GM12878 (cell line): ENCODE data around the gene WBP4. TPM values are rescaled to one million over a fixed set of nuclear protein-coding genes. Genes with fewer than 3 reads are reported as not detected.

ENCODE experiments used
- ATAC-seq: fragments of 200-7000 bp; cut with Tn5 transposase; 3 replicates; pipeline ENCODE4 v1.9.1; 2020; ENCODE audit warnings: mild to moderate bottlenecking, moderate library complexity
- BruUV-seq: library from RNA; stranded (reverse); fragments of 400-500 nt; replicated peaks from 2 replicates; lab custom pipeline; 2021; lab: Mats Ljungman, UMichigan
- CTCF ChIA-PET: fragments of 300-600 bp; sonication (Branson Sonifier 250); formaldehyde crosslinking; extraction: SDS; loops from one replicate; lab custom pipeline; 2021; ENCODE audit warnings: inconsistent platforms; lab: Yijun Ruan, JAX
- POLR2A ChIA-PET: fragments of 350-600 bp; formaldehyde crosslinking; extraction: SDS; loops from one replicate; lab custom pipeline; 2021; ENCODE audit warnings: inconsistent platforms; lab: Charles Lee
- RAD21 ChIA-PET: fragments of 300-600 bp; sonication (Branson Sonifier 250); formaldehyde crosslinking; loops from one replicate; lab custom pipeline; 2023; ENCODE audit warnings: antibody characterized with exemption; ENCODE audit not compliant: unreplicated experiment; lab: Charles Lee
- SMC1A ChIA-PET: fragments of 300-600 bp; sonication (Branson Sonifier 250); formaldehyde crosslinking; loops from one replicate; lab custom pipeline; 2023; ENCODE audit not compliant: unreplicated experiment, uncharacterized antibody; lab: Charles Lee
- DNase-seq: peaks from one replicate; pipeline ENCODE4 v3.0.0-alpha.2; 2011; ENCODE audit warnings: low read depth, low spot score
- FAIRE-seq: peaks from 3 replicates; lab custom pipeline; 2011; peaks lifted over from hg19 to GRCh38; lab: Jason Lieb, UNC
- H2AFZ ChIP-seq: 2 replicates; pipeline ENCODE4 v1.6.0; 2011; ENCODE audit warnings: low read depth, low read length, control low read depth; ENCODE audit not compliant: control insufficient read depth
- H3K27ac ChIP-seq: 2 replicates; pipeline ENCODE4 v1.5.1; 2011; ENCODE audit warnings: control low read depth; ENCODE audit not compliant: control insufficient read depth, insufficient read depth
- H3K27me3 ChIP-seq, 2 experiments: replicated peaks in 1 of 2; 2 replicates each; pipeline versions ENCODE4 v1.6.0 to v1.6.1; 2011; ENCODE audit warnings: low read length in 1 of 2; ENCODE audit not compliant: control insufficient read depth in 2 of 2, insufficient read depth in 2 of 2
- H3K36me3 ChIP-seq, 2 experiments: 2 replicates each; pipeline ENCODE4 v1.5.1; 2011; ENCODE audit warnings: low read length in 1 of 2; ENCODE audit not compliant: control insufficient read depth in 2 of 2, insufficient read depth in 2 of 2
- H3K4me1 ChIP-seq: 2 replicates; pipeline ENCODE4 v1.6.1; 2011; ENCODE audit warnings: mild to moderate bottlenecking, low read length, moderate library complexity, mixed read lengths; ENCODE audit not compliant: control insufficient read depth, insufficient read depth
- H3K4me2 ChIP-seq: 2 replicates; pipeline ENCODE4 v1.6.0; 2011; ENCODE audit warnings: control low read depth; ENCODE audit not compliant: control insufficient read depth, insufficient read depth
- H3K4me3 ChIP-seq: fragments of 200-600 bp; sonication (generic); 2 replicates; pipeline ENCODE4 v1.5.1; 2016
- H3K79me2 ChIP-seq: 2 replicates; pipeline ENCODE4 v1.6.0; 2011; ENCODE audit warnings: low read length; ENCODE audit not compliant: control insufficient read depth, insufficient read depth
- H3K9ac ChIP-seq: 2 replicates; pipeline ENCODE4 v1.8.0; 2011; ENCODE audit warnings: low read length, control low read depth, mixed read lengths; ENCODE audit not compliant: control insufficient read depth, insufficient read depth
- H3K9me3 ChIP-seq: replicated peaks from 3 replicates; pipeline ENCODE4 v1.5.1; 2011; ENCODE audit warnings: mild to moderate bottlenecking, low read length; ENCODE audit not compliant: control insufficient read depth, insufficient read depth
- H4K20me1 ChIP-seq: 2 replicates; pipeline ENCODE4 v1.6.0; 2011; ENCODE audit not compliant: control insufficient read depth, insufficient read depth
- ASH2L ChIP-seq: fragments of 300-600, 200-600 bp; sonication (generic); IDR thresholded peaks from 2 replicates; pipeline ENCODE4 v1.6.1; 2017; ENCODE audit warnings: low read depth, mild to moderate bottlenecking, borderline replicate concordance
- DPF2 ChIP-seq: fragments of 450-650 bp; IDR thresholded peaks from 2 replicates; pipeline ENCODE4 v1.6.1; 2017; ENCODE audit warnings: mild to moderate bottlenecking
- MEF2A ChIP-seq: IDR thresholded peaks from 2 replicates; pipeline ENCODE4 v1.6.1; 2011; ENCODE audit warnings: low read depth, mild to moderate bottlenecking, low read length, moderate library complexity; ENCODE audit not compliant: insufficient read depth
- RAD21 ChIP-seq: IDR thresholded peaks from 2 replicates; pipeline ENCODE4 v1.6.1; 2011; ENCODE audit warnings: mild to moderate bottlenecking, low read depth, low read length, moderate library complexity; ENCODE audit not compliant: insufficient read depth
- RUNX3 ChIP-seq: IDR thresholded peaks from 2 replicates; pipeline ENCODE4 v1.6.1; 2012; ENCODE audit warnings: low read length, inconsistent platforms
- SMC3 ChIP-seq: IDR thresholded peaks from 2 replicates; pipeline ENCODE4 v1.6.1; 2011; ENCODE audit warnings: low read length, improper control_type of control experiment, borderline replicate concordance
- ZBED1 ChIP-seq: IDR thresholded peaks from 2 replicates; pipeline ENCODE4 v1.6.1; 2016; ENCODE audit warnings: borderline replicate concordance
- WGBS: methylation state at CpG from one replicate; pipeline ENCODE4 v1.1.6; 2016; ENCODE audit warnings: low lambda C conversion rate; ENCODE audit not compliant: insufficient replicate concordance, insufficient coverage; ENCODE audit errors: missing lambda C conversion rate; 5-methylcytosine and 5-hydroxymethylcytosine counted together
- in situ Hi-C: fragments of 300-500 bp; cut with MboI; formaldehyde crosslinking; loops from 9 replicates; pipeline ENCODE4 v1.14.3; 2018; ENCODE audit warnings: mixed read lengths
- intact Hi-C: fragments of 100-400 bp; cut with micrococcal nuclease; formaldehyde crosslinking; loops from one replicate; pipeline ENCODE4 v1.14.2; 2022; ENCODE audit not compliant: unreplicated experiment
- polyA plus RNA-seq, 11 experiments: library from polyadenylated mRNA; depleted of rRNA in 4 of 11; unstranded in 6 of 11; stranded (reverse) in 5 of 11; fragments of >200 nt; fragmentation: Nextera tagmentation in 4 of 11; fragmentation: Illumina TruSeq in 1 of 11; extraction: Ambion mirVana in 4 of 11; extraction: Trizol in 1 of 11; gene quantifications; 1 replicate in 1 of 11; 2 replicates in 10 of 11; pipeline versions ENCODE4 v1.2.1 to v1.2.3, GENCODE V29; 2011 to 2016; ENCODE audit warnings: inconsistent platforms in 2 of 11, missing spikeins in 2 of 11, low read depth in 1 of 11
- total RNA-seq, 4 experiments: library from RNA; depleted of rRNA in 3 of 4; stranded (reverse); fragments of >200 nt in 3 of 4; fragmentation: Illumina TruSeq in 1 of 4; extraction: Trizol in 1 of 4; gene quantifications; 2 replicates each; pipeline versions ENCODE4 v1.2.1 to v1.2.3, GENCODE V29; 2013 to 2021
- TF ChIP-seq, protein P1 (sequence below), 3 experiments: IDR thresholded peaks in 2 of 3; conservative IDR thresholded peaks in 1 of 3; 2 replicates each; pipeline ENCODE4 v1.5.1; 2011; ENCODE audit warnings: low read depth in 3 of 3, low read length in 3 of 3, mild to moderate bottlenecking in 3 of 3, control low read depth in 2 of 3, moderate library complexity in 2 of 3, inconsistent platforms in 1 of 3, mixed read lengths in 1 of 3; ENCODE audit not compliant: control insufficient read depth in 2 of 3, insufficient read depth in 1 of 3; ENCODE audit errors: extremely low read depth in 1 of 3

The WBP4 gene
- total and polyA plus RNA-seq, 10 of the 15 experiments (the other 5 are each of a cell fraction or from before 2014, with no cell fraction given), result 7.4 to 21.6 (median 14.2) TPM

DNA sequence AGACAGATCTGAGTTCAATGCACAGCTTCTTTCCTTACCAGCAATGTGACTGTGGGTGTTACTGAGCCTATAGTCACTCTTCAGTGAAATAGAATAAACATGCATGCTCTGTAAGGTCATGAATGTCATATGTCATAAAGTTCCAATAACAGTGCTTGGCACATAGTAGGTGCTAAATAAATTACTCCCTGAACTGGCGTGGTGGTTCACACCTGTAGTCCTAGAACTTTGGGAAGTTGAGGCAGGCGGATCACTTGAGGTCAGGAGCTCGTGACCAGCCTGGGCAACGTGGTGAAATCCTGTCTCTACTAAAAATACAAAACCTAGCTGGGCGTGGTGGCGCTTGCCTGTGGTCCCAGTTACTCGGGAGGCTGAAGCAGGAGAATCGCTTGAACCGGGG lies 13.2 kb downstream of the WBP4 start:
- ChIA-PET CTCF (interaction anchor here (0.7 to 3.6 kb wide), 22 partner anchors 9 to 578 kb away, joined by 3 to 34 read pairs (median 4); no protein-coding TSS in a partner anchor), POLR2A (interaction anchor here (0.7 kb wide), 2 partner anchors 52 to 104 kb away, joined by 3 to 5 read pairs; no protein-coding TSS in a partner anchor), RAD21 (interaction anchor here (0.7 to 1.9 kb wide), 7 partner anchors 11 to 154 kb away, joined by 3 to 11 read pairs (median 4); partner anchors contain the start of gene WBP4), SMC1A (interaction anchor here (0.7 to 1.7 kb wide), 12 partner anchors 9 to 238 kb away, joined by 3 to 8 read pairs (median 4); no protein-coding TSS in a partner anchor)
- no peaks in the 10 kb centered on the region for H3K79me2 ChIP-seq
- no peak overlapping the region for H3K4me3 ChIP-seq
- DNase-seq (no peak), ATAC-seq (no peak), FAIRE-seq (no peak)
- TF ChIP-seq DPF2 (0 out of 2 replicates have a peak, but pooled peaks have one; percentile 30), SMC3 (no peak)
- H3K9me3 ChIP-seq, result no peaks in the 10 kb centered on the region
- WGBS, result 79% methylated on average over 9 of the region's 9 CpGs
- H4K20me1 ChIP-seq, result no peaks in the 10 kb centered on the region
- H3K9ac ChIP-seq, result no peak overlapping the region
- no peak overlapping the region for H3K4me2 ChIP-seq
- no peaks in the 10 kb centered on the region for H3K27me3 ChIP-seq
- intact Hi-C loops, result no loop called here
- no peaks in the 10 kb centered on the region for H3K4me1 ChIP-seq
- peaks cover 2 to 14% of the 10 kb centered on the region in 2 experiments; a peak in 3 of 4 replicates for H3K36me3 ChIP-seq
- in situ Hi-C loops, result loop anchor here (5.0 kb wide), 1 partner anchor 148 kb away; no protein-coding TSS in a partner anchor
- H2AFZ ChIP-seq, result no peak overlapping the region
- no peak overlapping the region for H3K27ac ChIP-seq
- no TSS peak for BruUV-seq

DNA sequence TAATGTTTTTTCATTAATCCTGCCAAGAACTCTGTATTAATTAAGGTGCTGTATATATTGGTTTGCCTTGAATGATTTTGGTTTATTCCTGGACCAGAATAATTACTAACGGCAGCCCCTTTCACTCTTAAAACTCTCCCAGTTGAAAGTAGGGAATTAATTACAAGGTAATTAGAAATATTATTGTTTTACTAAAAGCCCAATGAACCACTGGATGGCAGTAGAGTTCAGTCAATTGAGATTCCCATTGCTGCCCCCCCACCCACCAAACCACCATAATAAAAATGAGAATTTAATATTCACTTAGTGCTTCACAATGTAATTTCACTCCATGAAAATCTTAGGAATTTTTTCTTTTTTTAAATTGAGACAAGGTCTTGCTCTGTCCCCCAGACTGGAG lies 13.7 kb downstream of the WBP4 start:
- SMC1A ChIA-PET, result interaction anchor here (0.7 to 1.6 kb wide), 5 partner anchors 16 to 238 kb away, joined by 3 read pairs; no protein-coding TSS in a partner anchor
- no peak for DNase-seq
- H4K20me1 ChIP-seq, result no peaks in the 10 kb centered on the region
- no peaks in the 10 kb centered on the region for H3K27me3 ChIP-seq
- intact Hi-C loops, result loop anchor here (1.0 kb wide), 1 partner anchor 147 kb away; no protein-coding TSS in a partner anchor
- CTCF ChIA-PET, result interaction anchor here (0.7 to 3.6 kb wide), 16 partner anchors 9 to 154 kb away, joined by 3 to 34 read pairs (median 4); no protein-coding TSS in a partner anchor
- ATAC-seq, result peak; percentile 48
- H2AFZ ChIP-seq, result no peak overlapping the region
- no peaks in the 10 kb centered on the region for H3K9me3 ChIP-seq
- RAD21 ChIA-PET, result interaction anchor here (1.4 to 1.9 kb wide), 3 partner anchors 13 to 148 kb away, joined by 4 to 11 read pairs (median 6); no protein-coding TSS in a partner anchor
- 4% methylated on average over 1 of the region's 1 CpG for WGBS
- no peak overlapping the region for H3K4me3 ChIP-seq
- no peak overlapping the region for H3K9ac ChIP-seq
- H3K27ac ChIP-seq, result no peak overlapping the region
- FAIRE-seq, result no peak
- H3K4me2 ChIP-seq, result no peak overlapping the region
- H3K4me1 ChIP-seq, result no peaks in the 10 kb centered on the region
- in situ Hi-C loops, result no loop called here
- H3K36me3 ChIP-seq, result peaks cover 2 to 12% of the 10 kb centered on the region in 2 experiments; a peak in 3 of 4 replicates
- no peaks in the 10 kb centered on the region for H3K79me2 ChIP-seq
- no TSS peak for BruUV-seq
- TF ChIP-seq RUNX3, result 0 out of 2 replicates have a peak, but pooled peaks have one; percentile 12
- peak; percentile 37; the same call in 1 of the 2 replicates for TF ChIP-seq SMC3
- no peak for TF ChIP-seq MEF2A
- TF ChIP-seq, protein P1, sequence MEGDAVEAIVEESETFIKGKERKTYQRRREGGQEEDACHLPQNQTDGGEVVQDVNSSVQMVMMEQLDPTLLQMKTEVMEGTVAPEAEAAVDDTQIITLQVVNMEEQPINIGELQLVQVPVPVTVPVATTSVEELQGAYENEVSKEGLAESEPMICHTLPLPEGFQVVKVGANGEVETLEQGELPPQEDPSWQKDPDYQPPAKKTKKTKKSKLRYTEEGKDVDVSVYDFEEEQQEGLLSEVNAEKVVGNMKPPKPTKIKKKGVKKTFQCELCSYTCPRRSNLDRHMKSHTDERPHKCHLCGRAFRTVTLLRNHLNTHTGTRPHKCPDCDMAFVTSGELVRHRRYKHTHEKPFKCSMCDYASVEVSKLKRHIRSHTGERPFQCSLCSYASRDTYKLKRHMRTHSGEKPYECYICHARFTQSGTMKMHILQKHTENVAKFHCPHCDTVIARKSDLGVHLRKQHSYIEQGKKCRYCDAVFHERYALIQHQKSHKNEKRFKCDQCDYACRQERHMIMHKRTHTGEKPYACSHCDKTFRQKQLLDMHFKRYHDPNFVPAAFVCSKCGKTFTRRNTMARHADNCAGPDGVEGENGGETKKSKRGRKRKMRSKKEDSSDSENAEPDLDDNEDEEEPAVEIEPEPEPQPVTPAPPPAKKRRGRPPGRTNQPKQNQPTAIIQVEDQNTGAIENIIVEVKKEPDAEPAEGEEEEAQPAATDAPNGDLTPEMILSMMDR (IDR thresholded peaks at IDR 0.05 in 2 of 3, conservative IDR thresholded peaks at IDR 0.05 in 1 of 3; ENCODE audit: control insufficient read depth in 2 of 3, extremely low read depth in 1 of 3, insufficient read depth in 1 of 3, low read depth in 3 of 3, low read length in 3 of 3), result peak; percentile 36 to 66 (median 37); a peak in 5 of 6 replicates
- peak; percentile 73 for TF ChIP-seq RAD21
- no peak for TF ChIP-seq ZBED1
- no peak for TF ChIP-seq ASH2L
- POLR2A ChIA-PET, result no interaction called here
